Stimulated activated CD8-positive, alpha-beta memory T cell treated with anti-CD3 and anti-CD28 coated beads, Interleukin-4, amount 100 ng/mL, for 48 hours (primary cell): Measurements from ENCODE around the gene USP34.
"Not testable (repeated sequence)": the region's sequence is repeated elsewhere in the genome, so short reads cannot be mapped to it uniquely, and the experiment has no call there.

Experiments used
- DNase-seq: peaks from one replicate; pipeline ENCODE4 v3.0.0-alpha.2; 2020

Gene USP34

GRCh38 chr2:61463769-61464475 is 7.0 kb downstream of the USP34 start:
- no peak for DNase-seq

- DNase-seq: no peak
Measured at GRCh38 chr2:61461404-61461803, 9.5 kb downstream of the USP34 start.

GRCh38 chr2:61460163-61460562 is 10.7 kb downstream of the USP34 start:
- no peak for DNase-seq

- no peak for DNase-seq
Measured at GRCh38 chr2:61456746-61457420, 14.0 kb downstream of the USP34 start.

GRCh38 chr2:61456070-61456745 is 14.7 kb downstream of the USP34 start:
- no peak for DNase-seq

GRCh38 chr2:61454972-61455371 is 15.9 kb downstream of the USP34 start:
- not testable (repeated sequence) for DNase-seq

- DNase-seq: no peak
Measured at GRCh38 chr2:61454383-61454782, 16.5 kb downstream of the USP34 start.

- no peak for DNase-seq
Measured at GRCh38 chr2:61452392-61452791, 18.5 kb downstream of the USP34 start.

GRCh38 chr2:61451178-61451577 is 19.7 kb downstream of the USP34 start:
- no peak for DNase-seq

- DNase-seq: no peak
Measured at GRCh38 chr2:61450144-61450543, 20.7 kb downstream of the USP34 start.

- no peak for DNase-seq
Measured at GRCh38 chr2:61448229-61448628, 22.7 kb downstream of the USP34 start.

- not testable (repeated sequence) for DNase-seq
Measured at GRCh38 chr2:61446971-61447370, 23.9 kb downstream of the USP34 start.

- DNase-seq: no peak
Measured at GRCh38 chr2:61443342-61444041, 27.4 kb downstream of the USP34 start.

GRCh38 chr2:61439241-61440002 is 31.5 kb downstream of the USP34 start:
- no peak for DNase-seq

GRCh38 chr2:61438670-61439069 is 32.2 kb downstream of the USP34 start:
- no peak for DNase-seq

- no peak for DNase-seq
Measured at GRCh38 chr2:61437170-61437569, 33.7 kb downstream of the USP34 start.

- no peak for DNase-seq
Measured at GRCh38 chr2:61436092-61436491, 34.8 kb downstream of the USP34 start.

- DNase-seq: no peak
Measured at GRCh38 chr2:61435291-61435690, 35.6 kb downstream of the USP34 start.

- DNase-seq: no peak
Measured at GRCh38 chr2:61434314-61434713, 36.6 kb downstream of the USP34 start.

- DNase-seq: no peak
Measured at GRCh38 chr2:61433606-61434005, 37.3 kb downstream of the USP34 start.

GRCh38 chr2:61432990-61433389 is 37.9 kb downstream of the USP34 start:
- no peak for DNase-seq

GRCh38 chr2:61431345-61431744 is 39.5 kb downstream of the USP34 start:
- no peak for DNase-seq
